ENCODE measurements around the gene SREBF1.

DNA sequence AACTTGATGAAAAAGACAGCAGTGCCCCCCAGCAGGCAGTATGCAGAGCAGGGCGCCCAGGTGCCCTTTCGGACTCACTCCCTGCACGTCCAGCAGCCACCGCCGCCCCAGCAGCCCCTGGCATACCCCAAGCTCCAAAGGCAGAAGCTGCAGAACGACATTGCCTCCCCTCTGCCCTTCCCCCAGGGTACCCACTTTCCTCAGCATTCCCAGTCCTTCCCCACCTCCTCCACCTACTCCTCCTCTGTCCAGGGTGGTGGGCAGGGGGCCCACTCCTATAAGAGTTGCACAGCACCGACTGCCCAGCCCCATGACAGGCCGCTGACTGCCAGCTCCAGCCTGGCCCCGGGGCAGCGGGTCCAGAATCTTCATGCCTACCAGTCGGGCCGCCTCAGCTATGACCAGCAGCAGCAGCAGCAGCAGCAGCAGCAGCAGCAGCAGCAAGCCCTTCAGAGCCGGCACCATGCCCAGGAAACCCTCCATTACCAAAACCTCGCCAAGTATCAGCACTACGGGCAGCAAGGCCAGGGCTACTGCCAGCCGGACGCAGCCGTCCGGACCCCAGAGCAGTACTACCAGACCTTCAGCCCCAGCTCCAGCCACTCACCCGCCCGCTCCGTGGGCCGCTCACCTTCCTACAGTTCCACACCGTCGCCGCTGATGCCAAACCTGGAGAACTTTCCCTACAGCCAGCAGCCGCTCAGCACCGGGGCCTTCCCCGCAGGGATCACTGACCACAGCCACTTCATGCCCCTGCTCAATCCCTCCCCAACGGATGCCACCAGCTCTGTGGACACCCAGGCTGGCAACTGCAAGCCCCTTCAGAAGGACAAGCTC, 43.2 kb downstream of the SREBF1 start:
- TF ChIP-seq CTCF (IDR thresholded peaks at IDR 0.05) (no peak), EP300 (IDR thresholded peaks at IDR 0.05) (no peak), POLR2A (IDR thresholded peaks at IDR 0.05) (no peak)

Measured in tibial nerve (tissue), 4 donors.